ENCODE data around the gene HOOK1. TPM values are rescaled to one million over a fixed set of nuclear protein-coding genes. Genes with fewer than 3 reads are reported as not detected.

Gene HOOK1
- total and polyA plus RNA-seq, 8 donors, result 12.4 to 44.8 (median 29.6) TPM

GRCh38 chr1:59924653-59925052, 109.9 kb downstream of the HOOK1 start:
- H3K4me1 ChIP-seq, result peaks cover 0 to 12% of the 10 kb centered on the region in 2 donors
- no peak overlapping the region for H3K4me3 ChIP-seq
- no peak for ATAC-seq
- TF ChIP-seq CTCF (IDR thresholded peaks at IDR 0.05), result no peak
- no peak overlapping the region for H3K27ac ChIP-seq
- peaks cover 0 to 16% of the 10 kb centered on the region in 2 donors for H3K9me3 ChIP-seq
- no peak for DNase-seq
- peaks cover 15 to 39% of the 10 kb centered on the region in 2 donors for H3K27me3 ChIP-seq
- intact Hi-C loops (cut with DNase I), result no loop called here
- H3K36me3 ChIP-seq, result no peaks in the 10 kb centered on the region

Other genes with a start within 250 kb of the HOOK1 start
- gene CYP2J2, start 111.8 kb downstream of the HOOK1 start, total RNA-seq, result 1 to 10 TPM; 3.4 to 3.5 TPM
- gene CYP2J2, start 111.8 kb downstream of the HOOK1 start, polyA plus RNA-seq (ENCODE audit: insufficient read length in 6 of 6), result 1 to 10 TPM; 1.9 to 3.0 (median 2.1) TPM

Data from left lung (tissue), 10 donors.